ENCODE results near the gene HHAT. TPM values are rescaled to one million over a fixed set of nuclear protein-coding genes. Genes with fewer than 3 reads are reported as not detected.

The HHAT gene
- total RNA-seq, 1 donor from 2014 or later = 14.7 TPM

DNA sequence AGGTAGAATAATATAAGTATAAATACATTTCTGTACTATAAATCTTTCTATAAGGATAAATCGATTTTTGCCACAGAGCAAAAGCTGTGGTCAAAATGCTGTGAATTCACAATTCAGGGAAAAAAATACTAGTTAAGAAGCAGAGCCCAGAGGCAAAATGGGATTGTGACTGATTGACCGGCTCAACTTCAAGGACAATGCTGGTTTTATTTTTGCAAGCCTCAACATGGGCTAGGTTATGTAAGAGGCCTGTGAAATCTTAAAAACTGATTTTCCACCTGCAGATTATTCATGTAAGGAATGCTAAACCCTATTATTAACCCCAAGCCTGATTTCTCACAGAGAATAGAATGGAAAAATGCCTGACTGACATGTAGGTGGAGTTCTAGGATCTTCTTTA, 155.1 kb downstream of the HHAT start:
- H3K4me3 Mint-ChIP-seq (ENCODE audit: low read depth) = no peak overlapping the region
- H3K9me3 Mint-ChIP-seq (ENCODE audit: low read depth) = no peaks in the 10 kb centered on the region
- H3K36me3 Mint-ChIP-seq (ENCODE audit: insufficient read depth) = peaks cover 4% of the 10 kb centered on the region
- no peak overlapping the region for H3K27ac Mint-ChIP-seq
- no peaks in the 10 kb centered on the region for H3K27me3 Mint-ChIP-seq
- no peaks in the 10 kb centered on the region for H3K4me1 Mint-ChIP-seq (ENCODE audit: low read depth)
- TF ChIP-seq, protein P1, sequence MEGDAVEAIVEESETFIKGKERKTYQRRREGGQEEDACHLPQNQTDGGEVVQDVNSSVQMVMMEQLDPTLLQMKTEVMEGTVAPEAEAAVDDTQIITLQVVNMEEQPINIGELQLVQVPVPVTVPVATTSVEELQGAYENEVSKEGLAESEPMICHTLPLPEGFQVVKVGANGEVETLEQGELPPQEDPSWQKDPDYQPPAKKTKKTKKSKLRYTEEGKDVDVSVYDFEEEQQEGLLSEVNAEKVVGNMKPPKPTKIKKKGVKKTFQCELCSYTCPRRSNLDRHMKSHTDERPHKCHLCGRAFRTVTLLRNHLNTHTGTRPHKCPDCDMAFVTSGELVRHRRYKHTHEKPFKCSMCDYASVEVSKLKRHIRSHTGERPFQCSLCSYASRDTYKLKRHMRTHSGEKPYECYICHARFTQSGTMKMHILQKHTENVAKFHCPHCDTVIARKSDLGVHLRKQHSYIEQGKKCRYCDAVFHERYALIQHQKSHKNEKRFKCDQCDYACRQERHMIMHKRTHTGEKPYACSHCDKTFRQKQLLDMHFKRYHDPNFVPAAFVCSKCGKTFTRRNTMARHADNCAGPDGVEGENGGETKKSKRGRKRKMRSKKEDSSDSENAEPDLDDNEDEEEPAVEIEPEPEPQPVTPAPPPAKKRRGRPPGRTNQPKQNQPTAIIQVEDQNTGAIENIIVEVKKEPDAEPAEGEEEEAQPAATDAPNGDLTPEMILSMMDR (IDR thresholded peaks at IDR 0.05; ENCODE audit: unreplicated experiment) = no peak
- DNase-seq (ENCODE audit: low spot score, unreplicated experiment) = no peak

DNA sequence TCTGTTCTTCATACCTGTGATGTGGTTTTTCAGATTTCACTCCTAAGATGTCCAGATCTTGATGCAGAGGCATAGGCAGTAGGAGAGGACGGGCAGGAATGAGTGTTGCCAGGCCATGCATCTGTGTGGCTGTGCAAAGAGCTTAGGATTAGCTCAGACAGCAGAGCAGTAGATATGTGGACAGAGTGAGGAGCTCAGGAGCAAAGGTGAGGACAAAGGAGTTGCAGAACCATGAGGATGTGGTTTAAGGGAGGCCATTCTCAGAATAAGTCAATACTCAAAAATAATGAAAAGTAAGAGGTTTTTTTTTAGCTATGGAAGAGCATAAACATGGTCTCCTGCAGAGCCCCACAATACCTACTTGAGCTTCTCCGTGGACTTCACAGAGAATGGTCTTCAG, 158.3 kb downstream of the HHAT start:
- H3K27me3 Mint-ChIP-seq = no peaks in the 10 kb centered on the region
- no peaks in the 10 kb centered on the region for H3K9me3 Mint-ChIP-seq (ENCODE audit: low read depth)
- DNase-seq (ENCODE audit: low spot score, unreplicated experiment) = no peak
- TF ChIP-seq, protein P1 (IDR thresholded peaks at IDR 0.05; ENCODE audit: unreplicated experiment) = no peak
- H3K36me3 Mint-ChIP-seq (ENCODE audit: insufficient read depth) = peaks cover 4% of the 10 kb centered on the region
- peaks cover 3% of the 10 kb centered on the region for H3K4me1 Mint-ChIP-seq (ENCODE audit: low read depth)
- no peak overlapping the region for H3K4me3 Mint-ChIP-seq (ENCODE audit: low read depth)
- H3K27ac Mint-ChIP-seq = no peak overlapping the region

DNA sequence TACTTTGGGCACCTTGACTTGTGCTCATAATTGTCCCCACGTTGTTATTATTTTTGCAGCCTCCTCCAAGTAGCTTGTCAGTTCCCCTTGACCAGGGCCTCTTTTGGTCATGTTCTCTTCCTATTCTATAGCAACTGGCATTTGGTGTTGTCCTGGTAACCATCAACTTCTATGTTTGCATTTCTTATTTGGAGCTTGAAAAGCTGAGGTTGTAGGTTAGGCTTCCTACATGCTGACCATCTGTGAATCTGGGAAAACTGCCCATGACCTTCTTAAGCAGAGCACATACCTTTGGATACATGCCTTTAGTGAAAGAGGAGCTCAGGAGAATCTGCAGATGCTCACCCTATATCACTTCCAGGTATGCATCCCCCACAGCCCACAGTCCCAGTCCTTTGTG, 160.8 kb downstream of the HHAT start:
- Mint-ChIP-seq H3K36me3 (ENCODE audit: insufficient read depth) (peaks cover 4% of the 10 kb centered on the region), H3K27ac (no peak overlapping the region), H3K9me3 (ENCODE audit: low read depth) (no peaks in the 10 kb centered on the region), H3K4me1 (ENCODE audit: low read depth) (peaks cover 3% of the 10 kb centered on the region), H3K27me3 (no peaks in the 10 kb centered on the region), H3K4me3 (ENCODE audit: low read depth) (no peak overlapping the region)
- TF ChIP-seq, protein P1 (IDR thresholded peaks at IDR 0.05; ENCODE audit: unreplicated experiment) = no peak
- DNase-seq (ENCODE audit: low spot score, unreplicated experiment) = no peak

DNA sequence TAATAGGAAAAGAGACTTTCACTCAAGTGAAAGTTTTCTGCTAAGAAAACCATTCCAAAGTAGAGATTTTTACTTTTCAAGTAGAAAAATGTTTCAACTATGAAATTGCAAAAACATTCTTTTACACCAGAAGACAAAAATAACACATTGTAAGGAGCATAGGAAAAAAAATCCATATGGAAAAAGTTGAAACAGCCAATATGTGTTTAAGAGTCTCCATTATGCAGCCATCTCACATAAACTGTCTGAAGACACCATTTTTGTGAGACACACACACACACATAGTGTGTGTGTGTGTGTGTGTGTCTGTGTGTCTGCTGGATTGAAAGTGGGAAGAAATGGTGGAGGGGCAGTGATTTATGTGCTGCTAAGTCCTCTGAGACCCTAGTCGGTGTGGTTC, 162.1 kb downstream of the HHAT start:
- no peak for DNase-seq (ENCODE audit: low spot score, unreplicated experiment)
- Mint-ChIP-seq H3K36me3 (ENCODE audit: insufficient read depth) (peaks cover 2% of the 10 kb centered on the region), H3K4me1 (ENCODE audit: low read depth) (peaks cover 3% of the 10 kb centered on the region), H3K4me3 (ENCODE audit: low read depth) (no peak overlapping the region), H3K27me3 (no peaks in the 10 kb centered on the region), H3K9me3 (ENCODE audit: low read depth) (no peaks in the 10 kb centered on the region), H3K27ac (no peak overlapping the region)
- TF ChIP-seq, protein P1 (IDR thresholded peaks at IDR 0.05; ENCODE audit: unreplicated experiment) = no peak

DNA sequence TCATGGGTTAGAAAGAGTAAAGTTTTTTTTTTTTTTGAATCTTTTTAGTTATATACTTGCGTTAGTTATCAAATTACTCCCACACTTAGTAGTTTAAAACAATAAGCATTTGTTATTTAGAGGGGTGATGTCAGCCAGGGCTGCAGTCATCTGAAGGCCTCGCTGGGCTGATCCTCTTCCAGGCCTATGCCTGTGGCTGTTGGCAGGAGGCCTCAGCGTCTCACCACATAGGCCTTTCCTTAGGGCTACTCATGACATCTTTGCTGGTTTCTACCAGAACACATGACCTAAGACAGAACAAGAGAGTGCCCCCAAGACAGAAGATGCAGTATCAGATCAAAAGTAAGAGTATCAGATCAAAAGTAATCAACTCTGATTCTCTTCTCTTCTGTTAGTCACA, 167.4 kb downstream of the HHAT start:
- TF ChIP-seq, protein P1 (IDR thresholded peaks at IDR 0.05; ENCODE audit: unreplicated experiment) = no peak
- H3K4me3 Mint-ChIP-seq (ENCODE audit: low read depth) = no peak overlapping the region
- H3K4me1 Mint-ChIP-seq (ENCODE audit: low read depth) = peaks cover 4% of the 10 kb centered on the region
- DNase-seq (ENCODE audit: low spot score, unreplicated experiment) = no peak
- no peak overlapping the region for H3K27ac Mint-ChIP-seq
- no peaks in the 10 kb centered on the region for H3K9me3 Mint-ChIP-seq (ENCODE audit: low read depth)
- H3K36me3 Mint-ChIP-seq (ENCODE audit: insufficient read depth) = no peaks in the 10 kb centered on the region
- H3K27me3 Mint-ChIP-seq = no peaks in the 10 kb centered on the region
